RPMI7951 (cell line): ENCODE results near the gene ZBTB3. TPM values are rescaled to one million over a fixed set of nuclear protein-coding genes. Genes with fewer than 3 reads are reported as not detected.
A peak's percentile ranks its signal among the peaks of the same experiment; 100 is the strongest.
"Not testable (repeated sequence)": the region's sequence is repeated elsewhere in the genome, so short reads cannot be mapped to it uniquely, and the experiment has no call there.

Experiments
- DNase-seq: peaks from one replicate; pipeline ENCODE4 v3.0.0-alpha.2; 2012; ENCODE audit warnings: low read depth
- total RNA-seq: library from RNA; depleted of rRNA; stranded (reverse); fragments of >200 nt; shearing (Covaris generic); gene quantifications from 2 replicates; pipeline ENCODE4 v1.2.3, GENCODE V29; 2014

Gene ZBTB3
- total RNA-seq, 1 experiment from 2014 or later: 11.4 TPM

GRCh38 chr11:62757846-62758788 lies 4.2 kb upstream of the ZBTB3 start:
- no peak for DNase-seq

GRCh38 chr11:62755086-62755615 lies 1.2 kb upstream of the ZBTB3 start:
- no peak for DNase-seq

GRCh38 chr11:62752994-62753735 lies 795 bp downstream of the ZBTB3 start:
- no peak for DNase-seq

GRCh38 chr11:62752177-62752785 lies 1.7 kb downstream of the ZBTB3 start:
- DNase-seq: no peak

DNA sequence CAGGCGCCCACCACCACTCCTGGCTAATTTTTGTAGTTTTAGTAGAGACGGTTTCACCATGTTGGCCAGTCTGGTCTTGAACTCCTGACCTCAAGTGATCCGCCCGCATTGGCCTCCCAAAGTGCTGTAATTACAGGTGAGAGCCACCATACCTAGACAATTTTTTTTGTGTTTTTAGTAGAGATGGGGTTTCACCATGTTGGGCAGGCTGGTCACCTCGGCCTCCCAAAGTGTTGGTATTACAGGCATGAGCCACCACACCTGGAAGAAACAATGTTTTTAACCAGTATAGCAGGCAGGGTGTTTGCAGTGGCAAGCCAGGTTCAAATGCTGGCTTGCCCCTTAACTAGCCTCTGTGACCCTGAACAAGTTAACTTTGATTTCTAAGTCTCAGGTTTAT lies 4.0 kb downstream of the ZBTB3 start:
- not testable (repeated sequence) for DNase-seq

DNA sequence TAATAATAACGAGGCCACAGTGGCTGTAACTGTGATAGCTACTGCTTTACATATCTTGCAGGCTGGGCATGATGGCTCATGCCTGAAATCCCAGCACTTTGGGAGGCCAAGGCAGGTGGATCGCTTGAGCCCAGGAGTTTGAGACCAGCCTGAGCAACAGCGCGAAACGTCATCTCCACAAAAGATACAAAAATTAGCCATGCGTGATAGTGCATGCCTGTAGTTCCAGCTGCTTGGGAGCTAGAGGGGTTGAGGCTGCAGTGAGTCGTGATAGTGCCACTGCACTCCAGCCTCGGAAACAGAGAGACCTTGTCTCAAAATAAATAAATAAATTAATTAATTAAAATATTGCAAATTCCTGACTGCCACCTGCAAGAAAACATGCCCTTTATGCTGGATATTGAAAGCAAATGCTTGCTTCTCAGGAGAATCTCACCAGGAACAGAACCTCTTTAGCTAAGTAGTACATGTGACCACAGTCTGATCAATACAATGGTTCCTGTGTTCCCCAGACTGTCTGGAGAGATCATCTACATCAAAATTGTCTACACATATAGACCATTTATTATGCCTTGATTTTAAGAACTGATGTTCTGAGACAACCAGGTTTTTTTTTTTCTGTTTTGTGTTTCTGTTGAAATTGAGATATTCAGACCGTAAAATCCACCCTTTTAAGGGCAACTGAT lies 6.3 kb downstream of the ZBTB3 start:
- DNase-seq: no peak

DNA sequence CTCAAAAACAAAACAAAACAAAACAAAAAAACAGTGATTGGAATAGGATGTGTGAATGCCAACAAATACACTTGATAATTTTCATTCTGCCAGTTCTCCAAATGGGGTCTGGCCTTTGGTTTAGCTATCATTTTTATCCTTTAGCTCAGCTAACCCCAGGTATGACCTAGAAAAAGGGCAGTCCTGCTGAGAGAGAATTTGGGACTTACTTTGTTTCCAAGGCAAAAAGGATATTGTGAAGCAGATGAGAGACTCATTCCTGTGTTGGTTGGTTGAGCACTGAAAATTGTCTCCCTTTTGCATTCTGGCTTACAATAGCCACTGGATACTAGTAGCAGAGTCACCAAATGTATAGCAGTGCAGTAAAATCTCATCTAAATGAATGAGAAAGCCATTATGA lies 16.8 kb downstream of the ZBTB3 start:
- DNase-seq: no peak

DNA sequence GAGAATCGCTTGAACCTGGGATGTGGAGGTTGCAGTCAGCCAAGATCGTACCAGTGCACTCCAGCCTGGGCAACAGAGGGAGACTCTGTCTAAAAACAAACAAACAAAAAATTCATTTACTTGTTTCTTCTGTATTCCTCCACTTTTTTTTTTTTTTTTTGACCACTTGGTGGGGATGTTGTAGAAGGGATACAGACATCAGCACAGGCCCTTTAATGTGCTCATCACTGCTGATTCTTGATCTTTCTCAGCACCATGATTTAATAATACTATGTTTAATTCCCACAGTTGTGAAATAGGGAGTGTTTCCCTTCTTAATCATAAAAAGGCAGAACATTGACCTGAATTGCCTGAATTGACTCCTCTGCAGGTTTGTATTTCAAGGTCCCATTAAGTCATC lies 21.1 kb downstream of the ZBTB3 start:
- peak; percentile 47 for DNase-seq

GRCh38 chr11:62730076-62730475 lies 23.9 kb downstream of the ZBTB3 start:
- not testable (repeated sequence) for DNase-seq

- DNase-seq: peak; percentile 88
Measured at GRCh38 chr11:62728171-62728988, 25.6 kb downstream of the ZBTB3 start, which contains the start of gene TTC9C. TSS of gene TTC9C (plus strand) at chr11:62728486. CDS start at chr11:62728849, 363 bp downstream.

- peak; percentile 98 for DNase-seq
Measured at GRCh38 chr11:62727872-62728170, 26.1 kb downstream of the ZBTB3 start.

- peak; percentile 98 for DNase-seq
Measured at GRCh38 chr11:62727165-62727871, 26.6 kb downstream of the ZBTB3 start, which contains the start of gene HNRNPUL2. TSS of gene HNRNPUL2 (minus strand) at chr11:62727457. CDS start at chr11:62727156, 301 bp downstream.

- DNase-seq: no peak
Measured at GRCh38 chr11:62726915-62727164, 27.1 kb downstream of the ZBTB3 start.

DNA sequence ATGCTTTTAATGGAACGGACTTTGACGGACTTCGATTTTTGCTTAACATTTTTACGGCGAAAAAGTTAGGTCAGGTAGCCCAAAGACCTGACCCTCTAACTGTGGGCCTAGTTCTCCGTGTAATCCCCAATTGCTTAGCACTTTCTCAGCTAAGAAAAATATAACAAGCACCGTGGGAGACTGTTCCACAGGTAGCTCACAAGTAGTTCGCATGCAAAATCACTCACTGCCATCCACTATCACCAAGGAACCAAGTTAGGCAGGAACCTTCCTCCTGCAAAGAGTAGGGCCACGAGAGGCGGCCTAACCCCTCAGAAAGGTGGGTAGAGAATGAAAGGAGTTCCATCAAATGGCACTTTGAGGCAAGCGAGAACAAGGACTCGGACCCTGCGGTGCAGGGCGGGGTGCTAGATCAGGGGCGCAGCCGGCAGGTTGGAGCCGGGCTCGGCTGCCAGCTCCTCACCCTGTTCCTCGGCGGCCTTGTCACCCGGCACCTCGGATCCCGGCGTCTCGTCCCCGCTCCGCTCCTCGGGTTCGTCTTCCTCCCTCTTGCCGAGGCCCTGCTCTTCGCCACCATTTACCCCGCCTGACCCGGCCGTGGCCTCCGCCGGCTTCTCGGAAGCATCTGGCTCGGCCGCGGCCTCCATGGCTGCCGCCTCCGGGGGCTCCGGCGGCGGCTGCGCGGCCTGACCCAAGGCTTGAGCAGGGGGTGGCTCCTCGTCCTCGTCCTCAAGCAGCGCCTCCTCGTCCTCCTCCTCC lies 27.6 kb downstream of the ZBTB3 start:
- no peak for DNase-seq

- no peak for DNase-seq
Measured at GRCh38 chr11:62725646-62726045, 28.3 kb downstream of the ZBTB3 start.

DNA sequence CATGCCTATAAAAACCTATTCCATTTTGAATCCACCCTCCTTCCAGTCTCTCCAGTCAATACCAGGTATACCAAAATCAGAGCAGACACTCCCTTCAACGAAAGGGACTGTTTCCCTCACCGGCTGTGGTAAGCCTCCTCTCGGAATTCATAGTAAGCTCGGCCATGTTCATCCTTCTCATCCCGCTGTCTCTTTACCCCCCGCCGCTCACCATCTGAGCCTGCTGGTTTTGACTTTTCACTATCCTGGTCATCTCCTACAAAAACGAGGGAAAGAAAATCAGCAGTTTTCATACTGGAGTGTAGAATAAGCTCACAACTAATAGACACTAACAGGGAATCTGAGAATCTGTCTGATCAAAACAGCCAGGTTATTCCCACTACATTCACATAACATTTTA lies 29.8 kb downstream of the ZBTB3 start:
- no peak for DNase-seq

GRCh38 chr11:62721994-62722393 lies 32.0 kb downstream of the ZBTB3 start:
- peak; percentile 21 for DNase-seq

- DNase-seq: no peak
Measured at GRCh38 chr11:62719302-62719978, 34.5 kb downstream of the ZBTB3 start.

DNA sequence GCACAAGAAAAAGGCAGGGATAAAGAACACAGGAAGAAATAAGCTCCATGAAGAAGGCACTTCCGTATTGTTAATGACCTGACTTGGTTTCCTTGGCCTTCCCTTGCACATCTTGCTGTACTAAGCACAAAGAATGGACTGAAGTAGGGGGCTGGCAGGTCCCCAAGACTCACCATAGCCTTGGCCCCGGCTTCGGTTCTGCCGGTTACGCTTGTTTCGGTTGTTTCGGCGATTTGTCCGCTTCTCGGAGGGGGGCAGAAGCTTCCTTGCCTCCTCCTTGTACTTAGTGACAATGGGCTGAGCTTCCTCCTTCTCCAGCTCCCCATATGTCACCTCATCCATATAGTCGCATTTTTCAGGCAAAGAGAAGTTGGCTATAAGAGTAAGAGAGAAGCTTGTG lies 37.1 kb downstream of the ZBTB3 start:
- DNase-seq: no peak
